Colonic mucosa (tissue), 4 donors: Measurements from ENCODE around the gene C9orf40. TPM values are rescaled to one million over a fixed set of nuclear protein-coding genes. Genes with fewer than 3 reads are reported as not detected.

Experiments used
- DNase-seq: peaks from one replicate; pipeline ENCODE4 v3.0.0-alpha.2; 2020
- H3K27ac ChIP-seq: fragments of 200-600 bp; one replicate; pipeline ENCODE4 v1.8.0; 2021
- H3K27me3 ChIP-seq: fragments of 200-600 bp; one replicate; pipeline ENCODE4 v1.8.0; 2021
- H3K36me3 ChIP-seq: fragments of 200-600 bp; one replicate; pipeline ENCODE4 v1.8.0; 2021
- H3K4me1 ChIP-seq: fragments of 200-600 bp; one replicate; pipeline ENCODE4 v1.8.0; 2021; ENCODE audit warnings: mild to moderate bottlenecking
- H3K4me3 ChIP-seq: fragments of 200-600 bp; one replicate; pipeline ENCODE4 v1.8.0; 2021
- H3K9ac ChIP-seq, 2 donors: one replicate each; pipeline ENCODE4 v1.7.0; 2013; ENCODE audit warnings: control low read depth in 2 of 2, low read depth in 2 of 2, low read length in 2 of 2
- H3K9me3 ChIP-seq: fragments of 200-600 bp; one replicate; pipeline ENCODE4 v1.8.0; 2021
- intact Hi-C: fragments of 100-400 bp; cut with DNase I; formaldehyde crosslinking; loops from one replicate; pipeline ENCODE4 v1.14.1; 2022
- total RNA-seq, 2 donors: library from RNA; stranded (reverse); fragmentation: NEBNext Ultra II Directional in 1 of 2; extraction: Animal tissue kit (Norgen Biotek cat#: 25700) in 1 of 2; gene quantifications; one replicate each; pipeline ENCODE4 v1.2.1, GENCODE V29; 2021
- TF ChIP-seq, protein P1 (sequence below): fragments of 200-600 bp; IDR thresholded peaks from one replicate; pipeline ENCODE4 v1.8.0; 2022; ENCODE audit warnings: antibody characterized with exemption, mild to moderate bottlenecking
- donor health status: healthy.
- donor health status: DM: no; HTN: no; CAD: no.
- donor health status: DM: no; HTN: no; CAD: no.

C9orf40 gene
- total RNA-seq, 2 donors from 2014 or later, result 14.4 to 21.9 TPM

DNA sequence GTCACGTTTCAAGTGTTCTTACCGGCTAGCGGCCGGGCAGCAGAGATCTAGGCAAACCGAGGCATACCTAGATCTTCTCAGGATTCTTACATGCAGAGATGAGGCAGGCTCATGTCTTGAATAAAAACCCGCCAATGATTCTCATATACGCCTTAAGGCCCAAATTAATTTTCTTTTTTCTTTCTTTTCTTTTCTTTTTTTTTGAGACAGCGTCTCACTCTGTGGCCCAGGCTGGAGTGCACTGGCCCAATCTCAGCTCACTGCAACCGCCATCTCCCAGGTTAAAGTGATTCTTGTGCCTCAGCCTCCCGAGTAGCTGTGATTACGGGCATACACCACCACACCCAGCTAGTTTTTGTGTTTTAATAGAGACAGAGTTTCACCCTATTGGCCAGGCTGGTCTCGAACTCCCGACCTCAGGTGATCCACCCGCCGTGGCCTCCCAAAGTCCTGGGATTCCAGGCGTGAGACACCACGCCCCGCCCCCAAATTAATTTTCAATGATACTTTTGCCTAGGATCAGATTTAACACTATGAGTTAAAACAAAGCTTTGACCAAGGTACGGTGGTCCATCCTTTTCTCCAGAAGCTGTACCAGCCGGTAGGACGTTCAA lies 1.5 kb downstream of the C9orf40 start:
- DNase-seq, result peak; percentile 23
- Histone ChIP-seq H3K9me3 (no peaks in the 10 kb centered on the region), H3K4me1 (no peaks in the 10 kb centered on the region), H3K27me3 (no peaks in the 10 kb centered on the region), H3K4me3 (peak overlapping the region; percentile 86), H3K27ac (peak overlapping the region; percentile 97), H3K36me3 (no peaks in the 10 kb centered on the region), H3K9ac (peak overlapping the region; percentile 94 to 95)
- intact Hi-C loops, result loop anchor here (5.0 to 10.0 kb wide), 3 partner anchors 51 to 176 kb away; no protein-coding TSS in a partner anchor
- TF ChIP-seq, protein P1, sequence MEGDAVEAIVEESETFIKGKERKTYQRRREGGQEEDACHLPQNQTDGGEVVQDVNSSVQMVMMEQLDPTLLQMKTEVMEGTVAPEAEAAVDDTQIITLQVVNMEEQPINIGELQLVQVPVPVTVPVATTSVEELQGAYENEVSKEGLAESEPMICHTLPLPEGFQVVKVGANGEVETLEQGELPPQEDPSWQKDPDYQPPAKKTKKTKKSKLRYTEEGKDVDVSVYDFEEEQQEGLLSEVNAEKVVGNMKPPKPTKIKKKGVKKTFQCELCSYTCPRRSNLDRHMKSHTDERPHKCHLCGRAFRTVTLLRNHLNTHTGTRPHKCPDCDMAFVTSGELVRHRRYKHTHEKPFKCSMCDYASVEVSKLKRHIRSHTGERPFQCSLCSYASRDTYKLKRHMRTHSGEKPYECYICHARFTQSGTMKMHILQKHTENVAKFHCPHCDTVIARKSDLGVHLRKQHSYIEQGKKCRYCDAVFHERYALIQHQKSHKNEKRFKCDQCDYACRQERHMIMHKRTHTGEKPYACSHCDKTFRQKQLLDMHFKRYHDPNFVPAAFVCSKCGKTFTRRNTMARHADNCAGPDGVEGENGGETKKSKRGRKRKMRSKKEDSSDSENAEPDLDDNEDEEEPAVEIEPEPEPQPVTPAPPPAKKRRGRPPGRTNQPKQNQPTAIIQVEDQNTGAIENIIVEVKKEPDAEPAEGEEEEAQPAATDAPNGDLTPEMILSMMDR, result no peak

DNA sequence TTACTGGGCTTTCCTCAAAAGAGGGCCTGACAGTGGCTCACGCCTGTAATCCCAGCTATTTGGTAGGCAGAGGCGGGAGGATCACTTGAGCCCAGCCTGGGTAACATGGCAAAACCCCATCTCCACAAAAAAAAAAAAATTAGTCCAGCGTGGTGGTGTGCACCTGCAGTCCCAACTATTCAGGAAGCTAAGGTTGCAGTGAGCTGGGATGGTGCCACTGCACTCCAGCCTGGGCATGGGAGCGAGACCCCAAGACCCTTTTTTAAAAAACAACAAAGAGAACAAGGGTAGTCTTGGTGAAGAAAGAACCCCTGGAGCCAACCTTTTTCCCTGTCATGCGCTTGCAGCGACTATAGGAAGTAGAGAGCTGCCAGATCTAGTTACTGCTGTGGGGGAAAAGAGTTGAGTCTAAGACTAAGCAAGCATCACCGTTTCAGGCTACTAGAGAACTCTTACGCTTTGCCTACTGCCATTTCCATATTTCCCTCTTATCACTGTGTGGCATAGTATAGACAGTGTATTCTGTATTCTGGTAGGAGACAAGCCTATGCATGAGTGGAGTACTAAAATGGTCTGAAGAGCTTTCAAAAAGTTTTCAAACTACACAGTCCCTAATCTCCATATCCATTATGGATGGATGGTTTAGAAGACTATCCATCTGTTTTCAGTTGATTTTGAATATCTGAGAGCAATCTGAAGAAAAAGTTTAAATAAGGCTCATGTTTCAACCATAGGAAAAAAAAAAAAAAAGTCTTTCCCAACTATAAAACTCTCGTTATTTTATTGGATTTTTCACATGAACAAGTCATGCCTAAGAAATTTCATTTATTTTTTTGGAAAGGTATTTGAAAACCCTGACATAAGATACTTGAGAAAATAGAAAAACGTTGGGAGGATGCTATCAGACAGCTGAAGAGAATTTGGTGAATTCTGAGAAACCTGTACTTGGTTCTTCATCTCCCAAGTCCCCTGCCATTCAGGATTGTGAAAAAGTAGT lies 2.6 kb downstream of the C9orf40 start:
- Histone ChIP-seq H3K4me1 (no peaks in the 10 kb centered on the region), H3K4me3 (no peak overlapping the region), H3K27ac (no peak overlapping the region), H3K9me3 (no peaks in the 10 kb centered on the region), H3K36me3 (no peaks in the 10 kb centered on the region), H3K9ac (no peak overlapping the region), H3K27me3 (no peaks in the 10 kb centered on the region)
- TF ChIP-seq, protein P1, result no peak
- intact Hi-C loops, result loop anchor here (5.0 to 10.0 kb wide), 3 partner anchors 52 to 175 kb away; no protein-coding TSS in a partner anchor
- DNase-seq, result no peak

DNA sequence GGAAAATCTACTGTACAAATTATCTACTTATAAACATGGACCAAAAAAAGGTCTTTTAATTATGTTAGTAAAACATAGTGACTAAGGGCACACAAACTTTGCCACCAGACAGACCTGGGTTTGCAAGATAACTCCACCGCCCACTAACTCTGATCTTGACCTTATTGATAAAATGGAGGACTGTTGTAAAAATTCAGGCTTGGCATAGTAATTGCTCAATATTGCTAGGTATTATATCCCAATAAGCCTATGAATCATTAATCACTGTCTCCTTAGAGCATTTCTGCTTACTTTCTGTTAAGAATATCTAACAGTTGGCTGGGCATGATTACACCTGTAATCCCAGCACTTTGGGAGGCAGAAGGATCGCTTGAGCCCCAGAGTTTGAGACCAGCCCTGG lies 3.8 kb downstream of the C9orf40 start:
- DNase-seq, result no peak
- TF ChIP-seq, protein P1, result no peak
- Histone ChIP-seq H3K36me3 (no peaks in the 10 kb centered on the region), H3K9me3 (no peaks in the 10 kb centered on the region), H3K9ac (no peak overlapping the region), H3K27me3 (no peaks in the 10 kb centered on the region), H3K4me3 (no peak overlapping the region), H3K27ac (no peak overlapping the region), H3K4me1 (no peaks in the 10 kb centered on the region)
- intact Hi-C loops, result no loop called here

DNA sequence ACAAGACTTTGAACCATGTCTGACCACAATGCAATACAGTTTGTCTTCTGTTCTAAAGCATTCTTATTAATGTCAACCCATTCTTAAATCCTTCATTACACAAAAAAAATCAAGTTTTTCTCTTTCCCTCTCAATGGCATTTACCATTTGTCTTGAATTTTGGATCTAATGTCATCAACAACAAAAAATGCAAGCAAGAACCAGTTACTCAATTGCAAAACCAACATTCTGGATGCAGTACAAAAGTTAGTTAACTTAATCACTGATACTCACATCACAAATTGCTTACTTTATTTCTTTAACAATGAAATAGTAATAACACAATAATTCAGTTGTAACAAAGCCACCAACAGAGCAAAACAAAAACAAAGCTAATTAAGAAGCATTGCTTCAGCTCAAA lies 6.0 kb downstream of the C9orf40 start:
- intact Hi-C loops, result no loop called here
- no peak overlapping the region for H3K27ac ChIP-seq
- DNase-seq, result no peak

DNA sequence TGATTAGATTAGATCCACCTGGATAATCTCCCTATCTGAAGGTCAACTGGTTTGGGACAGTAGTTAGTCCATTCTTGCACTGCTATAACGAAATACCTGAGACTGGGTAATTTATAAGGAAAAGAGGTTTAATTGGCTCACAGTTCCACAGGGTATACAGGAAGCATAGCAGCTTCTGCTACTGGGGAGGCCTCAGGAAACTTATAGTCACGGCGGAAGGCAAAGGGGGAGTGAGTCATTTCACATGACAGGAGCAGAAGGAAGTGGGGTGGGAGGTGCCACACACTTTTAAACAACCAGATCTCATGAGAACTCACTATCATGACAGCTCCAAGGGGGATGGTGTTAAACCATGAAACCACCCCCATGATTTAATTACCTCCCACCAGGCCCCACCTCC lies 9.9 kb downstream of the C9orf40 start:
- no peak for DNase-seq
- H3K9me3 ChIP-seq, result no peaks in the 10 kb centered on the region
- TF ChIP-seq, protein P1, result no peak
- H3K4me1 ChIP-seq, result no peaks in the 10 kb centered on the region
- no peak overlapping the region for H3K4me3 ChIP-seq
- H3K9ac ChIP-seq, result no peak overlapping the region
- no peak overlapping the region for H3K27ac ChIP-seq
- H3K27me3 ChIP-seq, result no peaks in the 10 kb centered on the region
- no peaks in the 10 kb centered on the region for H3K36me3 ChIP-seq
- intact Hi-C loops, result no loop called here

More for the DNA sequence above, 6.0 kb downstream of the C9orf40 start:
- H3K4me3 ChIP-seq, result no peak overlapping the region
- no peaks in the 10 kb centered on the region for H3K9me3 ChIP-seq
- no peaks in the 10 kb centered on the region for H3K4me1 ChIP-seq
- TF ChIP-seq, protein P1, result no peak
- no peak overlapping the region for H3K9ac ChIP-seq
- H3K27me3 ChIP-seq, result no peaks in the 10 kb centered on the region
- no peaks in the 10 kb centered on the region for H3K36me3 ChIP-seq
